ENCODE results near the gene ARID1B.

DNA sequence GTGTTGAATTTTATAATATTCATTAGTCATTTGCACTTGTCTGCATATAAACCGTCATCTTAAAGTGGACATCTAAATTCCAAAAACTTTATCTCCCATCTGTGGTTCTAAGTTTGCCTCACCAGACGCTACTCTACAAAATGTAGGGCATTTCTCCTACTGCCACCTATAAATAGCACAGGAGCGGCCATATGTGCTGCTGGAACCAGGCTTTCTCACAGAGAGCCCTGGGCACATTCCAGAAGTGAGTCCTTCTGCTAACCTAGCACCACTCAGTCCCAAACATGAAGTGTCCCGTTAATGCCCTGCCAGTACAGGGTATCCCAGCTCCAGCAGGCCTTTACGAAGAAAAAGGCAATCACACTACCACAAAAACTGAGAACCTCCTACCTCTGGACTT lies 392.5 kb downstream of the ARID1B start:
- TF ChIP-seq GATA2 (IDR thresholded peaks at IDR 0.05; ENCODE audit: low read depth, low read length): no peak
- TF ChIP-seq GATA3 (IDR thresholded peaks at IDR 0.05; ENCODE audit: low read depth, low read length): no peak
